Right ventricle myocardium superior (tissue), 1 donor: ENCODE data around the gene FEN1. TPM values are rescaled to one million over a fixed set of nuclear protein-coding genes. Genes with fewer than 3 reads are reported as not detected.

Experiments used
- total RNA-seq: library from RNA; stranded (reverse); fragmentation: NEBNext Ultra II Directional; extraction: Animal tissue kit (Norgen Biotek cat#: 25700); gene quantifications from one replicate; pipeline ENCODE4 v1.2.1, GENCODE V29; 2021
- donor health status: DM: no; HTN: yes; CAD: no; lungs with severe emphysema.

The FEN1 gene
- total RNA-seq, 1 donor from 2014 or later, result 6.3 TPM

Other genes with a start within 250 kb of the FEN1 start
- gene SYT7, start 211.8 kb upstream of the FEN1 start, total RNA-seq, result 23.7 TPM
- gene DAGLA, start 112.5 kb upstream of the FEN1 start, total RNA-seq, result 4.2 TPM
- 0.16 TPM for gene MYRF, start 40.3 kb upstream of the FEN1 start, total RNA-seq
- 123 TPM for gene TMEM258, start 312 bp upstream of the FEN1 start, total RNA-seq
- gene FADS1, start 24.1 kb downstream of the FEN1 start, total RNA-seq, result 21.3 TPM
- 20.5 TPM for gene FADS2, start 35.4 kb downstream of the FEN1 start, total RNA-seq
- gene FADS3, start 98.6 kb downstream of the FEN1 start, total RNA-seq, result 76.0 TPM
- 10.8 TPM for gene RAB3IL1, start 124.7 kb downstream of the FEN1 start, total RNA-seq
- gene BEST1, start 157.4 kb downstream of the FEN1 start, total RNA-seq, result 1.3 TPM
- gene FTH1, start 174.7 kb downstream of the FEN1 start, total RNA-seq, result 2,228 TPM